Hippocampal formation (tissue), 2 donors: ENCODE measurements around the gene MN1.
A peak's percentile ranks its signal among the peaks of the same experiment; 100 is the strongest.

Source experiments
- DNase-seq, 2 donors: peaks; one replicate each; lab custom pipeline; 2025; lab: John Stamatoyannopoulos, UW

Gene MN1

GRCh38 chr22:27740202-27740748, 61.3 kb downstream of the MN1 start:
- DNase-seq = no peak

GRCh38 chr22:27737521-27737920, 64.0 kb downstream of the MN1 start:
- DNase-seq = no peak

- DNase-seq = no peak
Observed at GRCh38 chr22:27734066-27734465, 67.5 kb downstream of the MN1 start.

- DNase-seq = no peak
Observed at GRCh38 chr22:27732841-27733240, 68.7 kb downstream of the MN1 start.

- DNase-seq = no peak
Observed at GRCh38 chr22:27732391-27732790, 69.2 kb downstream of the MN1 start.

GRCh38 chr22:27731621-27732020, 69.9 kb downstream of the MN1 start:
- no peak for DNase-seq

- DNase-seq = no peak
Observed at GRCh38 chr22:27730641-27731433, 70.7 kb downstream of the MN1 start.

- DNase-seq = no peak
Observed at GRCh38 chr22:27729246-27729645, 72.3 kb downstream of the MN1 start.

- no peak for DNase-seq
Observed at GRCh38 chr22:27727673-27728451, 73.7 kb downstream of the MN1 start.

GRCh38 chr22:27726686-27727449, 74.7 kb downstream of the MN1 start:
- no peak for DNase-seq

- no peak for DNase-seq
Observed at GRCh38 chr22:27726331-27726685, 75.2 kb downstream of the MN1 start.

- DNase-seq = no peak
Observed at GRCh38 chr22:27725661-27726060, 75.9 kb downstream of the MN1 start.

GRCh38 chr22:27724709-27725108, 76.8 kb downstream of the MN1 start:
- no peak for DNase-seq

- no peak for DNase-seq
Observed at GRCh38 chr22:27724157-27724556, 77.4 kb downstream of the MN1 start.

- no peak for DNase-seq
Observed at GRCh38 chr22:27723708-27724107, 77.8 kb downstream of the MN1 start.

GRCh38 chr22:27723158-27723557, 78.4 kb downstream of the MN1 start:
- DNase-seq = no peak

GRCh38 chr22:27720860-27721259, 80.7 kb downstream of the MN1 start:
- DNase-seq = no peak

- DNase-seq = peak; percentile 23 to 35
Observed at GRCh38 chr22:27719535-27720227, 81.9 kb downstream of the MN1 start.

- no peak for DNase-seq
Observed at GRCh38 chr22:27719036-27719347, 82.6 kb downstream of the MN1 start.

GRCh38 chr22:27718186-27719035, 83.1 kb downstream of the MN1 start:
- DNase-seq = no peak

- DNase-seq = no peak
Observed at GRCh38 chr22:27717094-27717493, 84.5 kb downstream of the MN1 start.
